Measurements from ENCODE around the gene KRTAP2-3.
"Not testable (repeated sequence)": the region's sequence is repeated elsewhere in the genome, so short reads cannot be mapped to it uniquely, and the experiment has no call there.

Gene KRTAP2-3

GRCh38 chr17:41037853-41038350 lies 22.0 kb downstream of the KRTAP2-3 start:
- in situ Hi-C loops (cut with MboI; ENCODE audit: low sequenced_read_pairs): no loop called here

GRCh38 chr17:41034346-41034935 lies 25.5 kb downstream of the KRTAP2-3 start, which contains the start of gene KRTAP1-3:
TSS of gene KRTAP1-3 (minus strand) at chr17:41034874. CDS start at chr17:41034821, 53 bp downstream.
- in situ Hi-C loops (cut with MboI; ENCODE audit: low sequenced_read_pairs): not testable (repeated sequence)

- in situ Hi-C loops (cut with MboI; ENCODE audit: low sequenced_read_pairs): no loop called here
These were observed 30.2 kb downstream of the KRTAP2-3 start, which contains the start of gene KRTAP1-4 for GRCh38 chr17:41029633-41030245. TSS of gene KRTAP1-4 (minus strand) at chr17:41030195. CDS start at chr17:41030078, 117 bp downstream.

- in situ Hi-C loops (cut with MboI; ENCODE audit: low sequenced_read_pairs): no loop called here
These were observed 33.0 kb downstream of the KRTAP2-3 start, which contains the start of gene KRTAP1-5 for GRCh38 chr17:41026715-41027471. TSS of gene KRTAP1-5 (minus strand) at chr17:41027208. CDS start at chr17:41027155, 53 bp downstream.

- in situ Hi-C loops (cut with MboI; ENCODE audit: low sequenced_read_pairs): no loop called here
These were observed 35.2 kb downstream of the KRTAP2-3 start for GRCh38 chr17:41024697-41025096.

GRCh38 chr17:41020336-41020735 lies 39.6 kb downstream of the KRTAP2-3 start:
- in situ Hi-C loops (cut with MboI; ENCODE audit: low sequenced_read_pairs): no loop called here

- in situ Hi-C loops (cut with MboI; ENCODE audit: low sequenced_read_pairs): no loop called here
These were observed 40.5 kb downstream of the KRTAP2-3 start for GRCh38 chr17:41019415-41019814.

- in situ Hi-C loops (cut with MboI; ENCODE audit: low sequenced_read_pairs): no loop called here
These were observed 41.4 kb downstream of the KRTAP2-3 start for GRCh38 chr17:41018541-41018940.

GRCh38 chr17:41016578-41017215 lies 43.2 kb downstream of the KRTAP2-3 start:
- in situ Hi-C loops (cut with MboI; ENCODE audit: low sequenced_read_pairs): no loop called here

- in situ Hi-C loops (cut with MboI; ENCODE audit: low sequenced_read_pairs): no loop called here
These were observed 44.5 kb downstream of the KRTAP2-3 start for GRCh38 chr17:41015454-41015853.

- in situ Hi-C loops (cut with MboI; ENCODE audit: low sequenced_read_pairs): no loop called here
These were observed 46.3 kb downstream of the KRTAP2-3 start for GRCh38 chr17:41013606-41014005.

GRCh38 chr17:41013181-41013580 lies 46.7 kb downstream of the KRTAP2-3 start:
- in situ Hi-C loops (cut with MboI; ENCODE audit: low sequenced_read_pairs): no loop called here

GRCh38 chr17:41012326-41013120 lies 47.4 kb downstream of the KRTAP2-3 start:
- in situ Hi-C loops (cut with MboI; ENCODE audit: low sequenced_read_pairs): no loop called here

- in situ Hi-C loops (cut with MboI; ENCODE audit: low sequenced_read_pairs): no loop called here
These were observed 49.5 kb downstream of the KRTAP2-3 start for GRCh38 chr17:41010441-41010840.

GRCh38 chr17:41009936-41010335 lies 50.0 kb downstream of the KRTAP2-3 start:
- in situ Hi-C loops (cut with MboI; ENCODE audit: low sequenced_read_pairs): no loop called here

- in situ Hi-C loops (cut with MboI; ENCODE audit: low sequenced_read_pairs): no loop called here
These were observed 50.6 kb downstream of the KRTAP2-3 start for GRCh38 chr17:41009301-41009760.
